Stimulated activated CD8-positive, alpha-beta memory T cell treated with anti-CD3 and anti-CD28 coated beads, Interleukin-15, amount 100 ng/mL, for 4 hours (primary cell): ENCODE results near the gene BCL2L13.

Source experiments
- DNase-seq, 2 donors: peaks; one replicate each; pipeline ENCODE4 v3.0.0-alpha.2; 2020; ENCODE audit warnings: low read depth in 2 of 2

Gene BCL2L13

GRCh38 chr22:17779286-17780115 is 140.9 kb downstream of the BCL2L13 start:
- DNase-seq, result no peak

DNA sequence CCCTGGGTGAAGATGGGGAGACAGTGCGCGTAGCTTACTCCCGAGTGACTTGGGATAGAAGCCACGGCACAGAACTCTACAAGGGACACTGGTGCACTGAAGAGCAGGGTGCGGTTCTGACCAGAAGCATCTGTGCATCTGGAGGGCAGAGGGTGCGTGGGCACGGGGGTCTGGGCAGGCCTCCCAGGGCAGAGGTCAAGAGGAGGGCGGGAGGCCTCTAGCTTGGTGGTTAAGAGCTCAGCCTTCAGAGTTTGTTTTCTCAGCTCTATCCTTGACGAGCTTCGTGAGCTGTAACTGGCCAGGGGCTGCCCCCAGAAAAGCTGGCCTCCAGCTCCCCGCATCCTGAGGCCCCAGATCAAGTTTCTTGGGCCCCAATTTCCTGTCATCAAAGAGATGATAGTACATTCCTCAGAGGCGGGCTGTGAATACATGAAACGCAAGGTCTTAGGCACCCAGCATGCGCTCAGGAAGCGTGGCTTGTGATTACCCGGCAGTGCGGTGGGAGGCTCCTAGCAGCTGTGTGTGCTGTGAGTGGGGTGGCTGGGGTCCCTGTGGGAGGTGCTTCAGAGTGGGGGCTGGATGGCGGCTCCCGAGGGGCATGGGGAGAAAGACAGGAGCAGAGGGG is 141.7 kb downstream of the BCL2L13 start:
- no peak for DNase-seq
